NCI-H345 treated with DMSO at 0.1 percent for 48 hours (cell line): ENCODE results near the gene INCA1.

Experiments used
- DNase-seq: peaks from one replicate; lab custom pipeline; 2025; ENCODE audit not compliant: unreplicated experiment; lab: John Stamatoyannopoulos, UW

Gene INCA1

GRCh38 chr17:4971826-4972225 lies 25.5 kb downstream of the INCA1 start:
- no peak for DNase-seq

GRCh38 chr17:4970273-4970672 lies 27.0 kb downstream of the INCA1 start:
- DNase-seq: no peak

- no peak for DNase-seq
These were observed 27.7 kb downstream of the INCA1 start for GRCh38 chr17:4969551-4970173.

- DNase-seq: no peak
These were observed 28.2 kb downstream of the INCA1 start for GRCh38 chr17:4969047-4969550.

GRCh38 chr17:4968486-4969046 lies 28.8 kb downstream of the INCA1 start:
- no peak for DNase-seq

- DNase-seq: peak; percentile 85
These were observed 29.5 kb downstream of the INCA1 start, which contains the start of gene SPAG7 for GRCh38 chr17:4967539-4968485. Gene SPAG7 (minus strand): TSS chr17:4967817. CDS start chr17:4967804, 13 bp downstream.

GRCh38 chr17:4966844-4967538 lies 30.3 kb downstream of the INCA1 start:
- DNase-seq: peak; percentile 95

- DNase-seq: no peak
These were observed 31.9 kb downstream of the INCA1 start for GRCh38 chr17:4965311-4965986.

- no peak for DNase-seq
These were observed 36.9 kb downstream of the INCA1 start for GRCh38 chr17:4960279-4960922.

GRCh38 chr17:4959261-4959965 lies 37.9 kb downstream of the INCA1 start:
- DNase-seq: no peak

GRCh38 chr17:4958102-4958501 lies 39.2 kb downstream of the INCA1 start:
- no peak for DNase-seq

- no peak for DNase-seq
These were observed 40.7 kb downstream of the INCA1 start for GRCh38 chr17:4956493-4957061.

- DNase-seq: no peak
These were observed 42.2 kb downstream of the INCA1 start for GRCh38 chr17:4955091-4955490.

GRCh38 chr17:4953451-4953961 lies 43.8 kb downstream of the INCA1 start:
- no peak for DNase-seq

- DNase-seq: no peak
These were observed 45.8 kb downstream of the INCA1 start for GRCh38 chr17:4951486-4951885.

GRCh38 chr17:4950746-4951204 lies 46.5 kb downstream of the INCA1 start, which contains the start of gene ENO3:
Gene ENO3 (plus strand): TSS chr17:4951119. CDS start chr17:4951830, 711 bp downstream.
- no peak for DNase-seq

- no peak for DNase-seq
These were observed 47.1 kb downstream of the INCA1 start for GRCh38 chr17:4950075-4950745.
